HAP-1 (cell line): Measurements from ENCODE around the gene HOXD13.

Experiments used
- DNase-seq, 2 experiments: peaks; one replicate each; pipeline ENCODE4 v3.0.0-alpha.2; 2016 to 2020; ENCODE audit warnings: low spot score in 2 of 2
- H3K27me3 ChIP-seq: fragments of 250-450 bp; sonication (Bioruptor Pico); 2 replicates; pipeline ENCODE4 v1.5.1; 2020; ENCODE audit warnings: low read depth, mild to moderate bottlenecking, moderate library complexity
- H3K36me3 ChIP-seq: fragments of 250-450 bp; sonication (Bioruptor Pico); replicated peaks from 2 replicates; pipeline ENCODE4 v1.5.1; 2020; ENCODE audit warnings: mild to moderate bottlenecking
- H3K4me1 ChIP-seq: fragments of 250-450 bp; sonication (Bioruptor Pico); 2 replicates; pipeline ENCODE4 v1.5.1; 2020; ENCODE audit warnings: mild to moderate bottlenecking
- H3K4me3 ChIP-seq: fragments of 250-450 bp; sonication (Bioruptor Pico); 2 replicates; pipeline ENCODE4 v1.5.1; 2020; ENCODE audit warnings: mild to moderate bottlenecking, moderate library complexity
- H3K9me3 ChIP-seq: fragments of 250-450 bp; sonication (Bioruptor Pico); 2 replicates; pipeline ENCODE4 v1.5.1; 2020; ENCODE audit warnings: mild to moderate bottlenecking, moderate library complexity
- in situ Hi-C: fragments of 300-500 bp; cut with MboI; formaldehyde crosslinking; loops from 3 replicates; pipeline ENCODE4 v1.14.3; 2020; ENCODE audit warnings: low sequenced_read_pairs, inconsistent platforms, mixed read lengths

HOXD13 gene

DNA sequence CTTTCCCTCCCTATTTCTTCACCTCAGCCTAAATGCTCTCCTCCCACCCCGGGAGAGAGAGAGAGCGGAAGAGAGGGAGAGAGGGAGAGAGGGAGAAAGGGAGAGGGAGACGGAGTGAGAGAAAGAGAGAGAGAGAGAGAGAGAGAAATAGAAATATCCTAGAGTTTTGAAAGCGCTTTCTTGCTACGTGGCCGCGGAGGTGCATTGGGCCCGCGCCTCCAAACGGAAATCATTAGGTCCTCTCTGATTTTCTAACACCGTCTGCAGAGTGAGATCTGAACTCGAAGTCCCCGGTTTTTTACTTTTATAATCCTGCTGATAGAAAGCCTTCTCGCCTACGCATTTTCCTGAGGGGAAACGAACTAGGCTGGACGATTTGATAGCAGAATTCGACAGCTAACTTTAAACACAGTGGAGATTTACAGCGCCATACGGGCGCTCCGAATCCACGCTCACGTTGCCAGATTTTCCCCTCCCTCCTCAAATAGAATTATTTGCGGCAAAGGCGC, 7.9 kb upstream of the HOXD13 start:
- DNase-seq = peak in 1 of 2 experiments; percentile 3
- in situ Hi-C loops = loop anchor here (25.0 kb wide), 2 partner anchors 1047 to 1372 kb away; no protein-coding TSS in a partner anchor
- Histone ChIP-seq H3K36me3 (no peaks in the 10 kb centered on the region), H3K4me3 (no peak overlapping the region), H3K27me3 (peaks cover 64% of the 10 kb centered on the region), H3K9me3 (peaks cover 19% of the 10 kb centered on the region), H3K4me1 (peaks cover 12% of the 10 kb centered on the region)

DNA sequence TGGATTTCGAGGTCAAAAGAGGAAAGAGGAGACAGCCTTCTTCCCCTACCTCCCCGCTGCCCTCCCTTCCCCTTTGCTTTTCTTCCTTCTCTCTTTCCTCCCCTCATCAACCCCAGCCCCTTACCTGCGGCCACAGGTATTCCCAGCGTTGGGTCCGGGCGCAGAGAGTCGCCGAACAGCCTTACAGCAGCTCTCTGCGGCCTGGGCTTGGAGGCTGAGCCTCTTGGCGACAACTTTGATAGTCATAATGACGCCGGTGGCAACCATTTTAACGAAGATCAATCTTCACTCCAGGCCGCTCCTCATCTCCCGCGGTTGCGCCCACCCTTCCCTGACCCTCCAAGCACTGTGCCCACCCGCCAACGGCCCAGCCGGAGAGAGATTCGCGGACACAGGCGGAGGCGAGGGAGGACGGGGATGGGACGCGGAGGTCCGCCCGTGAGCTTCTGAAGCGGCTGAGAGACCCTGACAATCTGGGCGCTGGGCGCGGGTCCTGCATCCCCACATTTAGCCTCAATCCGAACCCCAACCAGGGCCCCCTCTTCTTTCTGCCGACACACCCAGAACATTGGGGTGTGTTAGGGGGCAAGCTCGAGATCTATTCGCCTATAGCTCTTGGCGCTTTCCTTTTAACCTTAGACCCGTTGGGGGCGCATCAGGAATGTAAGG, 7.3 kb upstream of the HOXD13 start:
- H3K4me3 ChIP-seq = no peak overlapping the region
- DNase-seq = no peak
- peaks cover 12% of the 10 kb centered on the region for H3K4me1 ChIP-seq
- no peaks in the 10 kb centered on the region for H3K36me3 ChIP-seq
- peaks cover 62% of the 10 kb centered on the region for H3K27me3 ChIP-seq
- in situ Hi-C loops = loop anchor here (25.0 kb wide), 2 partner anchors 1048 to 1373 kb away; no protein-coding TSS in a partner anchor
- peaks cover 19% of the 10 kb centered on the region for H3K9me3 ChIP-seq

GRCh38 chr2:176085861-176086771, 6.4 kb upstream of the HOXD13 start:
- Histone ChIP-seq H3K4me3 (0 out of 2 replicates have a peak overlapping the region, but pooled peaks have one; percentile 8), H3K4me1 (peaks cover 10% of the 10 kb centered on the region), H3K9me3 (peaks cover 14% of the 10 kb centered on the region), H3K27me3 (peaks cover 55% of the 10 kb centered on the region), H3K36me3 (no peaks in the 10 kb centered on the region)
- peak; percentile 32 to 71 for DNase-seq
- in situ Hi-C loops = loop anchor here (25.0 kb wide), 2 partner anchors 1049 to 1374 kb away; no protein-coding TSS in a partner anchor

DNA sequence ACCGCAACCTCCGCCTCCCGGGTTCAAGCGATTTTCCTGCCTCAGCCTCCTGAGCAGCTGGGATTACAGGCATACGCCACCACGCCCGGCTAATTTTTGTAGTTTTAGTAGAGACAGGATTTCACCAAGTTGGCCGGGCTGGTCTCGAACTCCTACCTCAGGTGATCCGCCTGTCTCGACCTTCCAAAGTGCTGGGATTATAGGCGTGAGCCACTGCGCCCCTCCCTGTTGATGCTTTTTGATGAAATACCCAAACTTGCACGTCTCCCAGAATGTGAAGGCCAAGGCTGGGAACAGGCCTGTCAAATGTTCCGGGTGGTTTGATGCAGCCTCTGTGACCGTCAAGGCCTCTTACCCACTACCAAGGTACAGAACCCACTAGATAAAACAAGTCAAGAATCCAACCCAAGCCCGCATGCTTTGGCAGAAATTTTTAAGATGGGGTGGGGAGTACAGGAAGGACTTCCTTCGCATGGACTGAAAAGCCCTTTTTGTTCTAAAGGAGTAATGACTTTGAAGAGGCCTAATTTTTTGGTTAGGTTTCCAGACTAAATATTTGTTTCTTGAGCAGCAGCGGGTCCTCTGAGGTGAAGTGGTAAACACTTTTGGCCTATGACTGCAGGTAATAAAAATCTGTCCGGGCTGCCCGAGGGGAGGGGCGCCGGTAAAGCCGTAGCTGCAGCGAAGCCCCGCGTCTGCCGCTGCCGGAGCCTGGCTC, 5.0 kb upstream of the HOXD13 start:
- DNase-seq = peak in 1 of 2 experiments; percentile 3
- peaks cover 5% of the 10 kb centered on the region for H3K9me3 ChIP-seq
- H3K27me3 ChIP-seq = peaks cover 42% of the 10 kb centered on the region
- in situ Hi-C loops = loop anchor here (25.0 kb wide), 2 partner anchors 1050 to 1375 kb away; no protein-coding TSS in a partner anchor
- H3K4me1 ChIP-seq = peaks cover 10% of the 10 kb centered on the region
- H3K4me3 ChIP-seq = no peak overlapping the region
- no peaks in the 10 kb centered on the region for H3K36me3 ChIP-seq

DNA sequence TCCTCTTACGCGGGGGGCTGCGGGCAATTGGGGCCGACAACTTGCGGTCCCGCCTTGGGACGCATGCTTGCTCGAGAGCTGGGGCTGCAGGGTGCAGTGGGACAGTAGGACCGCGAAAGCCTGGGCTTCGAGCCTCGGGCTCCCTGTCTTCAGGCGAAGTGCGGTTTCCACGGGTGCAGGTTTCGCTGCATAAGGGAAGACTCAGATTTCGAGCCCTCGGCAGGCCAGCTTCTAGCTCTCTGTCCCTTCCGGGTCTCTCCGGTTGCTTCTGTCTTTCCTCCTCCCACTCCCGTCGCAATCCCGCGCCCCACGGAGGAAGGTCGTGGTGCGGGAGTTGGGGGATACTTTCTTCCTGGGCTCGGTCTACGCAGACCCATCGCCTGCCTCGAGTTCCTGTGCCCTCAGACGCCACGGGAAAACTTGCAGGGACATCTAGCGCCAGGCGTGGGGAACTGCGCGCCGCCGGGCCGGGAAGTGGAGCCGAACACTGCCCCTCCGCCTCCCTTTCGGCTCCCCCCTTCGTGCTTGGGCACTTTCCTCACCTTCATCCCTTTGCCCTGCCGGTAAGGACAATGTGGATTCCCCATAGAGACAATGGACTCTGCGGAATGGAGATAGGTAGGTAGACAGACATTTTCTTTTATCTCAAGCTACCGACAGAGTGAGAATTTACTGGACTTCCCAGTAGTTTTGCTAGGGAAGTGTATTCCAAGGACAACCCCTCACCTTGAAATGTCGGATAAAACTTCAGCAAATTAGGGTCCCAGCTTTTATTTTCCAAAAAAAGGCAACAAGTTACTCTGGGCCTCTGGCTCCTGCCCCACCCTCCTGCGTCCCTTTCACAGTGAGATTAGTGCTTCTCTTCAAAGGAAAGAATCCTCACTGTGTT, 4.2 kb upstream of the HOXD13 start:
- Histone ChIP-seq H3K36me3 (no peaks in the 10 kb centered on the region), H3K4me1 (peaks cover 12% of the 10 kb centered on the region), H3K9me3 (no peaks in the 10 kb centered on the region; the same call in 1 of the 2 replicates), H3K27me3 (peaks cover 34% of the 10 kb centered on the region), H3K4me3 (no peak overlapping the region)
- in situ Hi-C loops = loop anchor here (25.0 kb wide), 2 partner anchors 1051 to 1376 kb away; no protein-coding TSS in a partner anchor
- peak; percentile 50 to 80 for DNase-seq

DNA sequence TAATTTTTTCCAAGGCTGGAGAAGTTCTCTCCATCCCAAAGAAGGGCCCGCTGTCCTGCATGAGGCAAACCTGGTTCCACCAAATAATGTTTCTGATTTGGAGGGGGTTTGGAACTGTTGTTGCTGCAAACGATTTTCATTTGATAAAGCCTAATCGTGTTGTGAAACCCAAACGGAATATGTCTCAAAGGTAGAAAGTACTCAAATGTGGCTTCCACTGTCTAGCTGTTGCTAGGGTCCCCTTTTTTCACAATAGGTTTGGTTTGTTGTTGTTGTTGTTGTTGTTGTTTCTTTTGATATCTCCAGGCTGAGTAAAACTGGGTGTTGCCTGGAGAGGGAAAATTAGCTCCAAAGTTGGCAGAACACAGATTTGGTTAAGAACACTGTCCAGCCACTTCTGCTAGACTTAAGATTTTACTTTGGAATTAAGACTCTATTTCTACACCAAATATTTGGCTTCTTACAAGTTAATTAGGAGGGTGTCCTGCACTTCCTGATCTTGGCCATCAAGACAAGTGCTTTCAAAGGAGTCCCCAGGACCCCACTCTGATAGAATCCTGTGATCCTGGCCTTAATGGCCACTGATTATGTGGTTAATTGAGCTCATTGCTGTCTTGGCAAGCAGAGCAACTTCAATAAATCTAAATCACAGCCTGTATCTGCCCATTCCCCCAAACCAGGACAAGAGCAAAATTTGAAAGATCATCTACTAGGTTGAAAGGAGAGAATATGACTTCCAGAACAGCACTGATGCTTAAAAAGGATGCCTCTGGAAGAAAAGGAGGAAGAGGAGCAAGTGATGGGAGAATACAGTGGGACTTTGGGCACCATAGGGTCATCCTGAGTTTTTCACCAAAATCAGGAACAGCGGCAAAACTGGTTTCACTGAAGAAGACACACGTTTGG, 3.3 kb upstream of the HOXD13 start:
- Histone ChIP-seq H3K4me1 (peaks cover 19% of the 10 kb centered on the region), H3K36me3 (no peaks in the 10 kb centered on the region), H3K9me3 (no peaks in the 10 kb centered on the region), H3K4me3 (no peak overlapping the region), H3K27me3 (peaks cover 26% of the 10 kb centered on the region)
- DNase-seq = no peak
- in situ Hi-C loops = loop anchor here (25.0 kb wide), 2 partner anchors 1052 to 1377 kb away; no protein-coding TSS in a partner anchor

DNA sequence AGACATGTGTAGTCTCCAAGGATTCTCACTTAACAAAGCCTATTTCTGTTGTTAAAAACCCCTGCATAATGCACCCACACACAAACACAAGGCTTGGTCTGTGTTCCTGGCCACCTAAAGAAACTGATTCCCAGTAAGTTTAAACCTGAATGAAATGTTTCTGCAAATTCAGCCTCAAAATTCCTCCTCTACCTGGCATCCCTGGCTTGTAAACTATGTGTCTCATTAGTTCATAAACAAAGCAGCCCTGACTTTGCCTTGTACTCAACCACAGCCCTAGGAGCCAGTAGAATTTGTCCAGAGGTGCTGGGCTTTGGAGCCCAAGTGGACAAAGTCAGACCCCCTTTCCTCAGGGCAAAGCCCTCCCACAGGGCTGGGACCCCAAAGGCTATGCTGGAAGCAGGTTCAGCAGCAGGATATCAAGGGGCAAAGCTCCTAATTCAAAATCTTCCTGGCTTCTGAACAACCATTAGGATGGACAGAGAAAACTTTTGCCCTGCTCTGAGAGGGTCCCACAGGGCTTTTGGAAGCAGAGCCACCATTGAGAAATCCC, 2.6 kb upstream of the HOXD13 start:
- no peaks in the 10 kb centered on the region for H3K36me3 ChIP-seq
- peaks cover 22% of the 10 kb centered on the region for H3K4me1 ChIP-seq
- in situ Hi-C loops = loop anchor here (10.0 to 25.0 kb wide), 3 partner anchors 725 to 1378 kb away; no protein-coding TSS in a partner anchor
- H3K9me3 ChIP-seq = no peaks in the 10 kb centered on the region
- peaks cover 21% of the 10 kb centered on the region for H3K27me3 ChIP-seq
- no peak for DNase-seq
- no peak overlapping the region for H3K4me3 ChIP-seq

- H3K4me3 ChIP-seq = no peak overlapping the region
- peaks cover 30% of the 10 kb centered on the region for H3K4me1 ChIP-seq
- no peaks in the 10 kb centered on the region for H3K36me3 ChIP-seq
- no peak for DNase-seq
- in situ Hi-C loops = loop anchor here (10.0 to 25.0 kb wide), 3 partner anchors 726 to 1379 kb away; no protein-coding TSS in a partner anchor
- H3K27me3 ChIP-seq = peaks cover 11% of the 10 kb centered on the region
- H3K9me3 ChIP-seq = no peaks in the 10 kb centered on the region
Observed at GRCh38 chr2:176090862-176091261, 1.7 kb upstream of the HOXD13 start.

- Histone ChIP-seq H3K36me3 (no peaks in the 10 kb centered on the region), H3K9me3 (no peaks in the 10 kb centered on the region), H3K4me3 (no peak overlapping the region), H3K4me1 (peaks cover 35% of the 10 kb centered on the region), H3K27me3 (peaks cover 4% of the 10 kb centered on the region)
- no peak for DNase-seq
- in situ Hi-C loops = loop anchor here (10.0 to 25.0 kb wide), 3 partner anchors 727 to 1379 kb away; no protein-coding TSS in a partner anchor
Observed at GRCh38 chr2:176091329-176092258, 927 bp upstream of the HOXD13 start.

DNA sequence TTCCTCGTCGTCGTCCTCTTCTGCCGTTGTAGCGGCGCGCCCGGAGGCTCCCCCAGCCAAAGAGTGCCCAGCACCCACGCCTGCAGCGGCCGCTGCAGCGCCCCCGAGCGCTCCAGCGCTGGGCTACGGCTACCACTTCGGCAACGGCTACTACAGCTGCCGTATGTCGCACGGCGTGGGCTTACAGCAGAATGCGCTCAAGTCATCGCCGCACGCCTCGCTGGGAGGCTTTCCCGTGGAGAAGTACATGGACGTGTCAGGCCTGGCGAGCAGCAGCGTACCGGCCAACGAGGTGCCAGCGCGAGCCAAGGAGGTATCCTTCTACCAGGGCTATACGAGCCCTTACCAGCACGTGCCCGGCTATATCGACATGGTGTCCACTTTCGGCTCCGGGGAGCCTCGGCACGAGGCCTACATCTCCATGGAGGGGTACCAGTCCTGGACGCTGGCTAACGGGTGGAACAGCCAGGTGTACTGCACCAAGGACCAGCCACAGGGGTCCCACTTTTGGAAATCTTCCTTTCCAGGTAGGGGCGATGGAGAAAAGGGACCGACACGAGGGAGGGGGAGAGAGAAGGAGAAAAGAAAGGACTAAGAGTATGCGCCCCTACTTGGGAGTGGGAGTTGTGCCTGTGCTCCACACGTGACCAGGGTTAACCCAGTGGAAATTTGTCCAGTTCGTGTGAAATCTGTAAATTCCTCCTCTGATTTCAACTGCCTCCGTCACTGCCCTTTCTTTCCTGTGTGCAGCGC, 800 bp downstream of the HOXD13 start:
- peak; percentile 48 to 58 for DNase-seq
- no peaks in the 10 kb centered on the region for H3K36me3 ChIP-seq
- peak overlapping the region; percentile 41 for H3K4me3 ChIP-seq
- in situ Hi-C loops = loop anchor here (10.0 to 25.0 kb wide), 3 partner anchors 729 to 1381 kb away; no protein-coding TSS in a partner anchor
- no peaks in the 10 kb centered on the region for H3K9me3 ChIP-seq
- no peaks in the 10 kb centered on the region for H3K27me3 ChIP-seq
- H3K4me1 ChIP-seq = peaks cover 35% of the 10 kb centered on the region
